ENCODE results near the gene DNAH12.

DNAH12 gene

GRCh38 chr3:57314204-57314603 lies 229.9 kb downstream of the DNAH12 start:
- no peak for DNase-seq (ENCODE audit: low read depth)

GRCh38 chr3:57309769-57310360 lies 234.3 kb downstream of the DNAH12 start:
- no peak for DNase-seq (ENCODE audit: low read depth)

GRCh38 chr3:57303520-57303919 lies 240.6 kb downstream of the DNAH12 start:
- DNase-seq (ENCODE audit: low read depth), result peak; percentile 67

- peak; percentile 7 for DNase-seq (ENCODE audit: low read depth)
Measured at GRCh38 chr3:57298041-57298440, 246.1 kb downstream of the DNAH12 start.

GRCh38 chr3:57292897-57293526 lies 251.1 kb downstream of the DNAH12 start:
- DNase-seq (ENCODE audit: low read depth), result no peak

- no peak for DNase-seq (ENCODE audit: low read depth)
Measured at GRCh38 chr3:57292159-57292896, 251.8 kb downstream of the DNAH12 start, which contains the start of gene ASB14. TSS of gene ASB14 (minus strand) at chr3:57292685. CDS start at chr3:57292033, 652 bp downstream.

- no peak for DNase-seq (ENCODE audit: low read depth)
Measured at GRCh38 chr3:57288403-57288802, 255.7 kb downstream of the DNAH12 start.

- DNase-seq (ENCODE audit: low read depth), result no peak
Measured at GRCh38 chr3:57287205-57287604, 256.9 kb downstream of the DNAH12 start.

GRCh38 chr3:57283334-57283733 lies 260.8 kb downstream of the DNAH12 start:
- DNase-seq (ENCODE audit: low read depth), result no peak

GRCh38 chr3:57281715-57282114 lies 262.4 kb downstream of the DNAH12 start:
- peak; percentile 35 for DNase-seq (ENCODE audit: low read depth)

GRCh38 chr3:57279685-57280084 lies 264.5 kb downstream of the DNAH12 start:
- DNase-seq (ENCODE audit: low read depth), result no peak

GRCh38 chr3:57278237-57278636 lies 265.9 kb downstream of the DNAH12 start:
- DNase-seq (ENCODE audit: low read depth), result no peak

- no peak for DNase-seq (ENCODE audit: low read depth)
Measured at GRCh38 chr3:57275393-57275792, 268.8 kb downstream of the DNAH12 start.

- DNase-seq (ENCODE audit: low read depth), result no peak
Measured at GRCh38 chr3:57274845-57275244, 269.3 kb downstream of the DNAH12 start.

- DNase-seq (ENCODE audit: low read depth), result no peak
Measured at GRCh38 chr3:57268416-57268815, 275.7 kb downstream of the DNAH12 start.

- no peak for DNase-seq (ENCODE audit: low read depth)
Measured at GRCh38 chr3:57261929-57262328, 282.2 kb downstream of the DNAH12 start.

- no peak for DNase-seq (ENCODE audit: low read depth)
Measured at GRCh38 chr3:57261119-57261518, 283.0 kb downstream of the DNAH12 start.

GRCh38 chr3:57257678-57258077 lies 286.5 kb downstream of the DNAH12 start:
- DNase-seq (ENCODE audit: low read depth), result no peak

- no peak for DNase-seq (ENCODE audit: low read depth)
Measured at GRCh38 chr3:57256844-57257243, 287.3 kb downstream of the DNAH12 start.

GRCh38 chr3:57252404-57252803 lies 291.7 kb downstream of the DNAH12 start:
- DNase-seq (ENCODE audit: low read depth), result no peak

- no peak for DNase-seq (ENCODE audit: low read depth)
Measured at GRCh38 chr3:57244946-57245345, 299.2 kb downstream of the DNAH12 start.

All from EH (cell line).